HG03060 (cell line): ENCODE results near the gene POLR2E.

Experiments used
- ATAC-seq: cut with Tn5 transposase; IDR thresholded peaks from one replicate; pipeline ENCODE4 v1.9.1; 2021; ENCODE audit warnings: low read depth, moderate number of reproducible peaks; ENCODE audit not compliant: unreplicated experiment

POLR2E gene

DNA sequence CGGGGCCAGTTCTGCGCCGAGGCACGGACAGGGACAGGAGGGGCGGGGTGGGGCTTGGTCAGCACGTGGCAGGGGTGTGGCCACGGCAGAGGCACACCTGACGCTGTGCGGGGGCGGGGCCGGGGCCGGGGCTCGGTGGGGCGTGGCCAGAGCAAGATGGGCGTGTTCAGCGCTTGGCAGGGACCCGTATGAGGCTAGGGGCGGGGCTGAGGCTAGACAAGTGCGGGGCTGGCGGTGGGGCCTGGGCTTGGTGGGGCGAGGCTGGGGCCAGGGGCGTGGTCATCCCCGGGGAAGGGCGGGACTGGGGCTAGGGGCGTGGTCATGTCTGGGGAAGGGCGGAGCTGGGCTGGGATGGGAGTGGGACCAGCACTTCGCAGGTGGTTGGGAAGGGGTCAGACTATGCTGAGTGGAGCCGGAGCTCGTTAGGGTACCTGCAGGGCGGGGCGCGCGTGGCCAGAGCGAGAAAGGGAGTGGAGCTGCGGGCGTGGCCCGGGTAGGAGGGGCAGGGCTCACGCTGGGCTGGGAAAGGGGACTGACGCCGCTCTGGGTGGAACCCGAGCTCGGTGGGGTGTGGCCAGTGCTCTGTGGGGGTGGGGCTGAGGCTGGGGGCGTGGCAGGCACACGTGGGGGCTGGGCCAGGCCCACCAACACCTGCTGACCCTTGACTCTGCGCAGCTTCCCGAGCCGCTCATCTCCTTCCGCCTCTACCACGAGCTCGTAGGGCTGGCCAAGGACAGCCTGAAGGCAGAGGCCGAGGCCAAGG is 12.8 kb downstream of the POLR2E start:
- ATAC-seq, result no peak

DNA sequence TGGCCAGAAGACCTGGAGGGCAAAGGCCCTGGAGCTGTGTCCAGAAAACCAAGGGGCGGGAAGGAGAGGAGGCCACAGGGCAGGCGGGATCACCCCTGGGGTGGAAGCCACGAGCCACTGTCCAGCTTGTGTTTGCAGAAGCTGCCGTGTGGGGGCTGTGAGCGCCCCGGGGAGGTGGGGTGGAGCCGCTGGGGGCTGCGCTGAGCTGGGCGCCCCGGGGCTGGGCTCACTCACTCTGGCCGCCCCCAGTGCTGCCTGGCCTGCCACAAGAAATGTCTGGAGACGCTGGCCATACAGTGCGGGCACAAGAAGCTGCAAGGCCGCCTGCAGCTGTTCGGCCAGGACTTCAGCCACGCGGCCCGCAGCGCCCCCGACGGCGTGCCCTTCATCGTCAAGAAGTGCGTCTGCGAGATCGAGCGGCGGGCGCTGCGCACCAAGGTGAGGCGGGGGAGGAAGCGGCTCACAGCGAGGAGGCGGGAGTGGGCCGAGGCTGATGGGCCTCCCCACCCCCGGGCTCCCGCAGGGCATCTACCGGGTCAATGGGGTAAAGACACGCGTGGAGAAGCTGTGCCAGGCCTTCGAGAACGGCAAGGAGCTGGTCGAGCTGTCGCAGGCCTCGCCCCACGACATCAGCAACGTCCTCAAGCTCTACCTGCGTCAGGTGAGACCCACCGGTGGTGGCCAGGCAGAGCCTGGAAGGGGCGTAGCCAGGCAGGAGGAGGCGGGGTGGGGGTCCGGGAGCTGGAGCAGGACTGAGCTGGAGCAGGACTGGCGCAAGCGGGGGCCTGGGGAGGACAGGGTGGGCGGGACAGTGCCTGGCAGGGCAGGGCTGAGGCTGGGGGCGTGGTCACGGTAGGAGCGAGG is 13.6 kb downstream of the POLR2E start:
- ATAC-seq, result no peak

DNA sequence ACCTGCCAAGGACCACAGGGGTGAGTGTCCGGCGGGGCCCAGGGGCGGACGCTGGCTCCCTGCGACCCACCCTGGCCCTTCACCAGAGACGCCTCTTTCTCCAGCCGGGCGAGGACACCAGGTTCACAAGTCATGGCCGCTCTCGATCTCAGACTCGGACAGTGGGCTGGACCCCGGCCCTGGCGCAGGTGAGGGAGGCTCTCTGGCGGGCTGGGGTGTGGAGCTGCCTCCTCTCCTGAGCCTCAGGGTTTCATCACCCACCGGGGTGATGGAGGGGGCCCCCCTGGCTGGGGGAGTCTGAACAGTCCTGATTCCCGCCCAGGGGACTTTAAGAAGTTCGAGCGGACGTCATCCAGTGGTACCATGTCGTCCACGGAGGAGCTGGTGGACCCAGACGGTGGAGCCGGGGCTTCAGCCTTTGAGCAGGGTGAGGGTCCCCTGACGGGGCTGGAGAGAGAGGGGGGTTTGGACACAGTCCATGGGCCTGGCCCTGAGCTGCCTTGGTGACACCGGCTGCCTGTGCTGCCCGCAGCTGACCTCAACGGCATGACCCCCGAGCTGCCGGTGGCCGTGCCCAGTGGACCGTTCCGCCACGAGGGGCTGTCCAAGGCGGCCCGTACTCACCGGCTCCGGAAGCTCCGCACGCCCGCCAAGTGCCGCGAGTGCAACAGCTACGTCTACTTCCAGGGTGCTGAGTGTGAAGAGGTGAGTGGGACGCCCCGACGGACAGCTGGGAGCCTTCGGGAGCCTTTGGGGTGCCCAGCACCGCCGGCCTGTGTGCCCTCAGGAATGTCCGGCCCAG is 14.6 kb downstream of the POLR2E start:
- no peak for ATAC-seq

DNA sequence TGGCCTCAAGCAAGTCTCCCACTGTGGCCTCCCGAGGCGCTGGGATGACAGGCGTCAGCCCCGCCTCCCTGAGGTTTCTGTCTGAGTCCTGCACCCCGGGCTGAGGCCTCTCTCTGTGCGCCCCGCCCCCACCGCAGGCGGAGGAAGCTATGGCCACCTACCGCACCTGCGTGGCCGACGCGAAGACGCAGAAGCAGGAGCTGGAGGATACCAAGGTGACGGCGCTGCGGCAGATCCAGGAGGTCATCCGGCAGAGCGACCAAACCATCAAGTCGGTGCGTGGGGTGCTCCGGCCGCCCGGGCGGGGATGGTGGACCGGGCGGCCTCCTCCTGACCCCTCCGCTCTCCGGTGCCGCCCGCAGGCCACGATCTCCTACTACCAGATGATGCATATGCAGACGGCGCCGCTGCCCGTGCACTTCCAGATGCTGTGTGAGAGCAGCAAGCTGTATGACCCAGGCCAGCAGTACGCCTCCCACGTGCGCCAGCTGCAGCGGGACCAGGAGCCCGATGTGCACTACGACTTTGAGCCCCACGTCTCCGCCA is 15.5 kb downstream of the POLR2E start:
- no peak for ATAC-seq

DNA sequence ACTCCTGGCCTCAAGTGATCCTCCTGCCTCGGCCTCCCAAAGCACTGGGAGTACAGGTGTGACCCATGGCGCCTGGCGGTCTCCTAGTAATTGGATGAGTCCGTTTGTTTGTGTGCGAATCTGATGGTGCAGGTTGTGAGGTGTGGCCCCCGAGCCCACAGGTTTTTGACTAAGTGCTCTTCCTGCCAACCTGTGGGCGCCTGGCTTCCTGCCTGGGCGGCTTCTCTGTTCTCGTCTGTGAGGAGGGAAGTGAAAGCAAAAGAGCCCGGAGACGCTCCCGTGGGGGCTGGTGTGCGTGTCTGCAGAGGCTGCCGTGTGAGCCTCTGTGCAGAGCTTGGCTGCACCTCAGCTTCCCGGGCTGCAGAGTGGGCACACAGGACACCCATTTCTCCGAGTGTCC is 18.2 kb downstream of the POLR2E start:
- ATAC-seq, result peak; percentile 40

DNA sequence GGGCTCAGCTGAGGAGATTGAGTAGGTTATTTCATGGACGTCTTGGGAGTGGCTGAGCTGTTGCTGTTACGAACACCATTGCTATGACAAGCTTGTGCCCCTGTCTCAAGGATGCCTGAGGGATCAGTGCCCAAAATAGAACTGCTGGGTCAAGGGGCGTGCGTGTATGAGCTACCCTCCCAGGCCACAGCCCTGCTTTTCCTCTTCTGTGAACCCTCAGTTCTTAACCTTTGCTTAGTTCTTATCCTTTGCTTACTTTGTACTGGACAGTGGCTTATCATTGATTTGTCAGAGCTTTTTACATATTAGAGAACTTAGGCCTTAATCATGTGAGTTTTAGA is 19.2 kb downstream of the POLR2E start:
- ATAC-seq, result no peak

DNA sequence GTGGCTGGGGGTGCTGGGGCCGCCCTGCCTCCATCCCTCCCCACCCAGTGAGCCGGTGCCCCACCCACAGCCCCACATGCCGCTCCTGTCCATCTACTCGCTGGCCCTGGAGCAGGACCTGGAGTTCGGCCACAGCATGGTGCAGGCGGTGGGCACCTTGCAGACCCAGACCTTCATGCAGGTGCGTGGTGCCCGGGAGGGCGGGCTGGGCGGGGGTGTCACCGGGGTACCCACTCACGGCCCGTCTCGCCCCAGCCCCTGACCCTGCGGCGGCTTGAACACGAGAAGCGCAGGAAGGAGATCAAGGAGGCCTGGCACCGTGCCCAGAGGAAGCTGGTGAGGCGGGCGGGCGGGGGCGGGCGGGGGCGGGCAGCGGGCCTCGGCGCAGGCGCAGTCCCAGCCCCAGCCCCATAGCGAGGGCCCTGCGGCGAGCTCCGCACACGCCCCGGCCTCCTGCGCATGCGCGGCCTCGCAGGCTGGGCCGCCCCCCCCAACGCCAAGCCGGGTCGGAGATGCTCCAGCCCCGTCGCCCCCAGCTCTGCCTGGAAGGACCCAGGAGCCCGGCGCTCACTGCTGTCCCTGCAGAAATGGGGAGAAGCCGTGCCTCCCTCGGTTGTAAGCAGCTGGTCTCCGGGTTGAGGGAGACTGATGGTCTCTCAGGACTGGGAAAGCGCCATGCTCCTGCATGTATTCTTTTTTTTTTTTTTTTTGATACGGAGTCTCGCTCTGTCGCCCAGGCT is 20.5 kb downstream of the POLR2E start:
- no peak for ATAC-seq

DNA sequence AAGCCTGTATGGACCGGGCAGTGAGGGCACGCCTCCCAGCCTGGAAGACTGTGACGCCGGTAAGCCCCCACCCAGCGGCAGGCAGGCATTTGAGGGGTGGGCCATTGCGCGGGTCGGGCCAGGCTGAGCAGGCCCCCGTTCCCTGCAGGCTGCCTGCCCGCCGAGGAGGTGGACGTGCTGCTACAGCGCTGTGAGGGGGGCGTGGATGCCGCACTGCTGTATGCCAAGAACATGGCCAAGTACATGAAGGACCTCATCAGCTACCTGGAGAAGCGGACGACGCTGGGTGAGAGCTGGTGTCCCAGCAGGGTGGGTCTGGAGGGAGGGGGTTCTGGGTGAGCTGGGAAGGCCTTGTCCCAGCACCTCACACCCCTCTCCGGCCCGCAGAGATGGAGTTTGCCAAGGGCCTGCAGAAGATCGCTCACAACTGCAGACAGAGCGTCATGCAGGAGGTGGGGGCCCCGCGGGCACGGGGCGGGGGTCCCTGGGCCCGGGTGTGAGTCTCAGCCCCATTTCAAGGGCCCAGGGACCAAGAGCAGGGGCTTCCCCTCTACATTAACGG is 21.1 kb downstream of the POLR2E start:
- ATAC-seq, result no peak

DNA sequence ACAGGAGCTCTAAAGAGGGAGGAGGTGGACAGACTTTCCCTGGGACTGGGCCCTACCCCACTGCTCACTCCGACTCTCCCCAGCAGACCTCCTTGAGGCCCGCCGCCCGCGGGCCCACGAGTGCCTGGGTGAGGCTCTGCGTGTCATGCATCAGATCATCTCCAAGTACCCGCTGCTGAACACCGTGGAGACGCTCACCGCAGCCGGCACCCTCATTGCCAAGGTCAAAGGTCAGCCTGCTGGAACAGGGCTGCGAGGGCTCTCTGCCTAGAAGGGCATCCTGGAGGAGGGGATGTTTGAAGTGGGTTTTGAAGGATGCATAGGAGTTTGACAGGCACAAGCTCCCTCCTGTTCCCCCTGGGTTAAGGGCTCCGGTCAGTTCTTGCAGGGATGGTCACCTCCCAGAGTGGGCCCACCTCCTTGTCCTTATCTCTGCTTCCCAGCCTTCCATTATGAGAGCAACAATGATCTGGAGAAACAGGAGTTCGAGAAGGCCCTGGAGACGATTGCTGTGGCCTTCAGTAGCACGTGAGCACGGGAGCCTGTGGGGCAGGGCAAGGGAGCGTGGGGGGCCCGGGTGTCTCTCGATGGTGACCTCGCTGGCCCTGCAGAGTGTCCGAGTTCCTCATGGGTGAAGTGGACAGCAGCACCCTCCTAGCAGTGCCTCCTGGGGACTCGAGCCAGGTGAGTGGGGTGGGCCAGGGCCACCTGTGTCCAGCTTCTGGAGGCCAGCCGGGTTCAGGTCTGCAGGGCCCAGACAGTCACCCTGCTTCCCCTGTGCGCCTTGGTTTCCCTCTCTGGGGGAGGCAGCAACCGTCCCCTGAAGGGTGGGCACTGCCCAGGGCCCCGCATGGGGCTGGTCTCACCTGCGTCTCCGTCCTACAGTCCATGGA is 21.9 kb downstream of the POLR2E start:
- no peak for ATAC-seq

DNA sequence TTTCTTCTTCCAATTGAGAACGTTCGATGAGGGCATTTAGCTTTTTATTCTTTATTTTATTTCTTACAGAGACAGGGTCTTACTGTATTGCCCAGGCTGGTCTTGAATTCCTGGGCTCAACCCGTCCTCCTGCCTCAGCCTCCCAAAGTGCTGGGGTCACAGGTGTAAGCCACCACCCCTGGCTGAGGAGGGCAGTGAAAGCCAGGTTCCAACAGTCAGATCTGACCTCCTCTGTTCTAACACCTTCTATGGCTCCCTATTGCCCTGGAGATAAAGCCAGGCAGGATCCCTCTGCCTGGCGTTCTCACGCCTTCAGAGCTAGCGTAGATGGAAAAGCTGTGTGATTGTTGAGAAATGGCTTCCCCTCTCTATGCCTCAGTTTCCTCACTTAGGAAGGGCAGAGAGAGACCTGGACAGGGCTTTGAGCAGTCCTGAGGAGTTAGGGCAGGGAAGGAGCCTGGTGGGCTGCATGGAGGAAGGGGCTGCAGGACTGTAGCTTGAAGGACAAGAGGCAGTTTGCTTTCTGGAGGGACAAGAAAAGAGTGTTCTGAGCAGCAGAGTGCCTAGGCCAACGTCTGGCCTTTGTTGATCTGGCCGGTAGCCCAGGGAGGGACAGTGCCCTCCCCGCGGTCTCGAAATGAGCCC is 22.7 kb downstream of the POLR2E start:
- ATAC-seq, result no peak

DNA sequence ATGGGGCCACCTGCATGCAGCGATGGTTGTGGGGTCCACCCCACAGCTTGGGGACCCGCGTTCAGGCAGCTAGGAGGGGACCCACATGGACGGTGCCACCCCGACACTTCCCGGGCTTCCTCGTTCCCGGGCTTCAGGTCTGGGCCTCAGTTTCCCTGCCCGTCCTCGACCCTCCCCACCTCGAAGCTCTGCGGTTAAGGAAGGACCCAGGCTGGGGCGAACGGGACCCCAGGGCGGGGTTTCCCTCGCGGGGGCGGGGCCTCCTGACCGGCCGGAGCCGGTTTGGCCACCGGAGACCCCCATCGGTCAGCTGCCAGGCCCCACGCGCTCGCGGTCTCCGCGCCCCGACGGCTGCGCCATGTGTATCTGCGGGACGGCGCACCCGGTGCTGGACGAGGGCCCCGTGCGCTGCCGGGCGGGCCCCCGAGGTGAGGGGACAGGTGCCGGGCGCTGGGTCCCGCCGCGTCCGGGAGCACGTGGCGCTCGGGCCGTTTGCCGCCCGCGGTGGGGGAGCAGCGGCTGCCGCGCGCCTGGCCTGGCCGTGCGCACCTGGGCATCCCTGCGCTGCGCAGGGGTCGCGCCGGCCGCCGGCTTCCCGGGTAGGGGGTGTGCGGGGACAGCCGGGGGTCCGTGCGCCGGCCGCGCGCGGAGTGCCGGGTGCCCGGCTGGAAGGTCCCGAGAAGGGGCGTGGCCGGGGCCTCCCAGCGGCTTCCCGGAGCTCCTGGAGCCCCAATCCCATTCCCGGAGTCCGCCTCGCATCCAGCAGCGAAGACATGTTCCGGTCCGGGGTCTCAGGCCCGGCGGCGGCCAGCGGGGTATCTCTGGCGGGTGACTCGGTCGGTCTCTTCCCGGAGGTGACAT is 24.0 kb downstream of the POLR2E start:
- ATAC-seq, result no peak

DNA sequence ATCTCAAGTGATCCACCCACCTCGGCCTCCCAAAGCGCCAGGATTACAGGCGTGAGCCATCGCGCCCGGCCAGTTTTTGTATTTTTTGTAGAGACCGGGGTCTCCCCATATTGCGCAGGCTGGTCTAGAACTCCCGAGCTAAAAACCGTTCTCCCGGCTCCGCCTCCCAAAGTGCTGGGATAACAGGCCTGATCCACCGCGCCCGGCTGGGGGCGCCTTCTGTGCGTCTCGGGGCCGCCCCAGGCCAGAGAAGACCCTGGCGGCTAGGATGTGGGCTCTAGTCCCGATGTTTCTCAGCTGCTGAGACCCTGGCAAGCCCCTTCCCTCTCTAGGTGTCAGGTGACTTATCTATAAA is 24.6 kb downstream of the POLR2E start:
- ATAC-seq, result no peak

DNA sequence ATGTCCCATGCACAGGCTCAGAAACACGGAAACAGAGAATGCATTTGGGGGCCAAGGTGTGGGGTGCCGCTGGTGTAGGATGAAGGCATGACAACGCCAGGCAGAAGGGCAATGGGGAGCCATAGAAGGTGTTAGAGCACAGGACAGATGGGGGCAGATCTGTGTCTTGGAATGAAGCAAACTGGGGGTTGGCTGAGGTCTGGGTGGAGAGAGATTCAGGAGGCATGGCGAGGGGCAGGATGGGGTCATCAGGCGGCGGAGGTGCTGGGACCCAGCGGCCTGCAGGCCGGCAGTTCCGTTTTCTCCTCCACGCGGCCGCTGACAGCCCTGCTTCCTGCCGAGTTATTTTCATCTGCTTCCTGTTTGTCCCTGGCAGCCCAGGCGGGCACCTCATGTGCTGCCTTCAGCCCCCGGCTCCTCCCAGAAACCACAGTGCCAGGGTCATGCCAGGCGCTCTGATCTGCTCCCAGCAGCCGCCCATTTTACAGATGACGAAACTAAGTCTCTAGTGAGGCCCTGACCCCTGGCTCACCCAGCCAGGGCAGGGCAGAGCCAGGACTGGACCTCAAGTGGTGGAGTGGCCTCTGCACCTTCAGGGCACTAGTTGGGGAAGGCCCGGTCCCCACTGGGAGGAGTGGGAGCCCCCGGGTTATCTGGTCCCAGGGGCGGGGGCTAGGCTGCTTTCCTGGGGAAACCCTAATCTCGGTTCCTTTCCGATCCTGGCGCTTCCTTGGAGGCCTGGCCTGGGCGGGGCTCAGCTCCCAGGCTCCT is 26.0 kb downstream of the POLR2E start:
- no peak for ATAC-seq

DNA sequence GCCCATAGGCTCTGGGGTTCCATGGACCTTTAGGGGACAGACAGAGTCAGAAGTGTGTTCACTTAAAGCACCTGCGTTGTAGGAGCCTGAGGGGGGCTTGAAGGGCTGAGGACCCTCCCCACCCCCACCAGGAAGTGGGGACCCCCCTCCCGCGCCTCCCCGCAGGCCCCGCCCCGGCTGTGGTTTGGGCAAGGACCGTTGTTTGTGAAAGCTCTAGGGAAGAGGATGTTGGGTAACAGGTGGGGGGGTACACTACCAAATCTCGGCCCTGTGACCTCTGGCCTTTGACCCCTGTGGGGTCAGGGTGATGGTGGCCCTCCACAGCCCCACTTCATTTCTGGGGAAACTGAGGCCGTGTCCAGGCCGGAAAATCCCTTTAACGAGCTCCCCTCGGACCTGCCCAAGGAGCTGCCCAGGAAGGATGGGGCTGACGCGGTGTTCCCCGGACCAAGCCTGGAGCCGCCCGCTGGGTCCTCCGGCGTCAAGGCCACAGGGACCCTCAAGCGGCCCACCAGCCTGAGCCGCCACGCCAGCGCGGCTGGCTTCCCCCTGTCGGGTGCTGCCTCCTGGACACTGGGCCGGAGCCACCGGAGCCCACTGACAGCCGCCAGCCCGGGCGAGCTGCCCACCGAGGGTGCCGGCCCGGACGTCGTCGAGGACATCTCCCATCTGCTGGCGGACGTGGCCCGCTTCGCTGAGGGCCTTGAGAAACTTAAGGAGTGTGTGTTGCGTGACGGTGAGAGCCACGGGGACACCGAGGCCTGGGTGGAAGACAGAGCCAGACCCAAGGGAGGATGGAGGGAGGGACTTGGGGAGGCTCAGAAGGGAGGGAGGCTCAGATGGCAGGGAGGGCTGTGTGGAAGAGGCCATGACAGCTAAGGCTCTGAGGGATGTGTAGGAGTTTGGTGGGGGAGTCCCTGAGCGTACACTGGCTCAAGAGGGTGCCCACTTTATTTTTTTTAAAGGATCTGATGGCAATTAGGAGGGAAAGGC is 26.9 kb downstream of the POLR2E start:
- ATAC-seq, result no peak

DNA sequence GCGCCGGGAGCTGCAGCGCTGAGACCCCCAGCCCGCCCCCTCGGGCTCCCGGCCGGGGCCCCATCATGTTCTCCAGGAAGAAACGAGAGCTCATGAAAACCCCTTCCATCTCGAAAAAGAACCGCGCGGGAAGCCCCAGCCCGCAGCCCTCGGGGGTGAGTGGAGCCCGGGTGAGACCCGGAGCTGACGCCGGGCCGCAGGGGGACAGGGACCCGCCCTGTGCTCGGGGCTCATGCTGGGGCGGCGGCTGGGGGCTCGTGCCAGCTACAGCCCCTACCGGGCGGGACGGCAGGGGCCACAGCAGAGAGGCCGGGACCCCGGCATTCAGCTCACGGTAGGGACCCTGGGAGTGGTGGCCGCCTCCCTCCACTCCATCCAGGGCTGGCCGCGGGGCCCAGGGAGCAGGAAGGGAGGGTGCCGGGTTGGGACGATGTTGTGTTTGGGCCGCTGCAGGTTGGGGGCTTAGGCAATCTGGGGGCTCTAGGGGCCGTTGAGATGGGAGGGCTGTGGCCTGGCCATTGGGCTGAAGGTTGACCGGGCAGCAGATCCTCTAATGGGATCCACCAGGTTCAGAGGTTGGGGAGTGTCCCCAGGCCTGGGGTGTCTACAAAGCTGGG is 27.7 kb downstream of the POLR2E start:
- no peak for ATAC-seq
